Gastroesophageal sphincter (tissue), 3 donors: ENCODE measurements around the gene TMEM123.

ENCODE experiments used
- CTCF ChIP-seq, 4 experiments: fragments of 200-600 bp in 2 of 4; fragments of 450-650 bp in 2 of 4; sonication (generic) in 1 of 4; IDR thresholded peaks; one replicate each; pipeline ENCODE4 v1.5.1; 2017 to 2019; ENCODE audit warnings: antibody characterized with exemption in 4 of 4, mild to moderate bottlenecking in 2 of 4, moderate library complexity in 2 of 4
- EP300 ChIP-seq: sonication (generic); formaldehyde crosslinking; IDR thresholded peaks from one replicate; pipeline ENCODE4 v1.6.1; 2017; ENCODE audit warnings: antibody characterized with exemption, mild to moderate bottlenecking
- POLR2A ChIP-seq, 2 donors: fragments of 450-650 bp; IDR thresholded peaks; one replicate each; pipeline ENCODE4 v1.6.1; 2017; ENCODE audit warnings: antibody characterized with exemption in 2 of 2, mild to moderate bottlenecking in 2 of 2, moderate library complexity in 1 of 2

GRCh38 chr11:102476812-102477211 is 24.2 kb upstream of the TMEM123 start:
- TF ChIP-seq CTCF (IDR thresholded peaks at IDR 0.05) (no peak), EP300 (no peak), POLR2A (IDR thresholded peaks at IDR 0.05) (no peak)
